ENCODE results near the gene FAM8A1. TPM values are rescaled to one million over a fixed set of nuclear protein-coding genes. Genes with fewer than 3 reads are reported as not detected.

The FAM8A1 gene
- total RNA-seq, 4 donors from 2014 or later, result 22.3 to 38.8 (median 28.7) TPM

- Histone ChIP-seq H3K27me3 (no peaks in the 10 kb centered on the region), H3K27ac (no peak overlapping the region), H3K4me1 (no peaks in the 10 kb centered on the region), H3K36me3 (peaks cover 57% of the 10 kb centered on the region), H3K9me3 (no peaks in the 10 kb centered on the region), H3K4me3 (no peak overlapping the region)
- TF ChIP-seq POLR2A (IDR thresholded peaks at IDR 0.05) (no peak), EP300 (IDR thresholded peaks at IDR 0.05) (no peak), CTCF (IDR thresholded peaks at IDR 0.05) (no peak), POLR2AphosphoS5 (IDR thresholded peaks at IDR 0.05) (no peak)
- 86% methylated on average over 1 of the region's 1 CpG for WGBS
- no peak for DNase-seq (ENCODE audit: low spot score in 2 of 2)
Measured at GRCh38 chr6:17632934-17633333, 32.8 kb downstream of the FAM8A1 start.

GRCh38 chr6:17633465-17634188 is 33.5 kb downstream of the FAM8A1 start:
- Histone ChIP-seq H3K4me1 (no peaks in the 10 kb centered on the region), H3K27me3 (no peaks in the 10 kb centered on the region), H3K9me3 (no peaks in the 10 kb centered on the region), H3K27ac (no peak overlapping the region), H3K4me3 (no peak overlapping the region), H3K36me3 (peaks cover 59% of the 10 kb centered on the region)
- WGBS, result 87% methylated on average over 2 of the region's 2 CpGs
- DNase-seq (ENCODE audit: low spot score in 2 of 2), result no peak
- TF ChIP-seq POLR2AphosphoS5 (IDR thresholded peaks at IDR 0.05), result no peak
- no peak for TF ChIP-seq CTCF (IDR thresholded peaks at IDR 0.05)
- no peak for TF ChIP-seq EP300 (IDR thresholded peaks at IDR 0.05)
- no peak for TF ChIP-seq POLR2A (IDR thresholded peaks at IDR 0.05)

- no peak overlapping the region for H3K27ac ChIP-seq
Measured at GRCh38 chr6:17635568-17635967, 35.5 kb downstream of the FAM8A1 start.

GRCh38 chr6:17638212-17638715 is 38.2 kb downstream of the FAM8A1 start:
- Histone ChIP-seq H3K27ac (no peak overlapping the region), H3K4me1 (no peaks in the 10 kb centered on the region), H3K27me3 (no peaks in the 10 kb centered on the region), H3K4me3 (no peak overlapping the region), H3K9me3 (no peaks in the 10 kb centered on the region), H3K36me3 (peaks cover 72% of the 10 kb centered on the region)
- 52% methylated on average over 2 of the region's 2 CpGs for WGBS
- TF ChIP-seq EP300 (IDR thresholded peaks at IDR 0.05), result no peak
- TF ChIP-seq CTCF (IDR thresholded peaks at IDR 0.05), result no peak
- no peak for TF ChIP-seq POLR2AphosphoS5 (IDR thresholded peaks at IDR 0.05)
- no peak for TF ChIP-seq POLR2A (IDR thresholded peaks at IDR 0.05)
- DNase-seq (ENCODE audit: low spot score in 2 of 2), result no peak

More at GRCh38 chr6:17635568-17635967, 35.5 kb downstream of the FAM8A1 start:
- no peak overlapping the region for H3K4me3 ChIP-seq
- H3K4me1 ChIP-seq, result no peaks in the 10 kb centered on the region
- peaks cover 64% of the 10 kb centered on the region for H3K36me3 ChIP-seq
- TF ChIP-seq POLR2A (IDR thresholded peaks at IDR 0.05) (no peak), POLR2AphosphoS5 (IDR thresholded peaks at IDR 0.05) (no peak), EP300 (IDR thresholded peaks at IDR 0.05) (no peak), CTCF (IDR thresholded peaks at IDR 0.05) (no peak)
- H3K9me3 ChIP-seq, result no peaks in the 10 kb centered on the region
- DNase-seq (ENCODE audit: low spot score in 2 of 2), result no peak
- no peaks in the 10 kb centered on the region for H3K27me3 ChIP-seq
- WGBS, result 95% methylated on average over 4 of the region's 4 CpGs

- peaks cover 89% of the 10 kb centered on the region for H3K36me3 ChIP-seq
- no peaks in the 10 kb centered on the region for H3K27me3 ChIP-seq
- DNase-seq (ENCODE audit: low spot score in 2 of 2), result no peak
- WGBS, result 90% methylated on average over 3 of the region's 3 CpGs
- no peaks in the 10 kb centered on the region for H3K9me3 ChIP-seq
- H3K4me1 ChIP-seq, result no peaks in the 10 kb centered on the region
- H3K27ac ChIP-seq, result no peak overlapping the region
- no peak overlapping the region for H3K4me3 ChIP-seq
- TF ChIP-seq EP300 (IDR thresholded peaks at IDR 0.05), result no peak
- no peak for TF ChIP-seq CTCF (IDR thresholded peaks at IDR 0.05)
- TF ChIP-seq POLR2AphosphoS5 (IDR thresholded peaks at IDR 0.05), result no peak
- no peak for TF ChIP-seq POLR2A (IDR thresholded peaks at IDR 0.05)
Measured at GRCh38 chr6:17640477-17640917, 40.4 kb downstream of the FAM8A1 start.

All from suprapubic skin (tissue), 4 donors.